Erythroblast (primary cell): ENCODE data around the gene ABCD1.

Source experiments
- DNase-seq, 2 experiments: peaks; one replicate each; lab custom pipeline; 2025; lab: John Stamatoyannopoulos, UW
- GATA1 ChIP-seq: IDR thresholded peaks from 2 replicates; pipeline ENCODE4 v1.6.1; 2011; ENCODE audit warnings: low read depth, mild to moderate bottlenecking, control low read depth, low read length, moderate library complexity
- POLR2A ChIP-seq: IDR thresholded peaks from 2 replicates; pipeline ENCODE4 v1.6.1; 2011; ENCODE audit warnings: mild to moderate bottlenecking, low read length

ABCD1 gene

DNA sequence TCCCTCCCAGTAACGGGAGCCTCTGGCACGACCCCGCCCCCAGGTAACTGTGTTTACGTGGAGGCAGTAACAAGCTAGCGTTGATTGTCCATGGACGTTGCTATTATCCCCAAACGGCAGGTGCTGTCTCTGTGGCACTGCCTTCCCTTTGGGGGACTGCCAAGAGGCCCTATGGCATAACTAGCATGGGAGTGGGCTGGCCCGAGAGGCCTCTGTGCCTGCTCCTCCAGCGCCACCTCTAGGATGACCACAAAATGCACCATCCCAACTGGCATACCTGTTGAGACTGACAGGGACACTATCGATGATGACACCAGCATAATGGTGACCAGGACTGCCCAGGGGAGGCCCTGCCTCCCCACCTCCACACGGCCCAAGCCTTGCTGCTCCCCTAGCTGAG lies 57.7 kb downstream of the ABCD1 start:
- DNase-seq: no peak
- TF ChIP-seq GATA1 (no peak), POLR2A (no peak)

- TF ChIP-seq POLR2A (no peak), GATA1 (no peak)
- DNase-seq: no peak
Measured at GRCh38 chrX:153782871-153783270, 58.2 kb downstream of the ABCD1 start.

GRCh38 chrX:153783378-153784013 lies 58.8 kb downstream of the ABCD1 start:
- DNase-seq: no peak
- TF ChIP-seq GATA1 (no peak), POLR2A (no peak)

GRCh38 chrX:153784325-153784967 lies 59.8 kb downstream of the ABCD1 start:
- no peak for DNase-seq
- TF ChIP-seq POLR2A (no peak), GATA1 (no peak)

DNA sequence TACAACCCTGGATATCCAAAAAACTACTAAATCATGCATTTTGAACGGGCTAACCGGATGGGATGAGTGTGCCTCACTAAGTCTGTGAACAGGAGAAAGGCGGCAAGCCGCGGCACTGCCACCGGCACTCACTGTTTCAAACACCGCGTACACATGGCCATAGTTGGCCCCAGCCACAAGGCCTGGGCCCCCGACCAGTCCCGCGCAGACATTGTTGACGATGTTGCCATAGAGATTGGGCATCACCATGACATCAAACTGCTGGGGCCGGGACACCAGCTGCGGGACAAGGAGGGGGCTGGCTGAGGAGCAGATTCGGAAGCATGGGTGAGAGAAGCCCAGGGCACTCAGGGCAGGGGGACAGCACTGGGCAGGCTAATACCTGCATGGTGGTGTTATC lies 62.0 kb downstream of the ABCD1 start:
- DNase-seq: no peak
- TF ChIP-seq GATA1 (no peak), POLR2A (no peak)

GRCh38 chrX:153789654-153790053 lies 65.0 kb downstream of the ABCD1 start:
- TF ChIP-seq POLR2A: no peak
- no peak for TF ChIP-seq GATA1

DNA sequence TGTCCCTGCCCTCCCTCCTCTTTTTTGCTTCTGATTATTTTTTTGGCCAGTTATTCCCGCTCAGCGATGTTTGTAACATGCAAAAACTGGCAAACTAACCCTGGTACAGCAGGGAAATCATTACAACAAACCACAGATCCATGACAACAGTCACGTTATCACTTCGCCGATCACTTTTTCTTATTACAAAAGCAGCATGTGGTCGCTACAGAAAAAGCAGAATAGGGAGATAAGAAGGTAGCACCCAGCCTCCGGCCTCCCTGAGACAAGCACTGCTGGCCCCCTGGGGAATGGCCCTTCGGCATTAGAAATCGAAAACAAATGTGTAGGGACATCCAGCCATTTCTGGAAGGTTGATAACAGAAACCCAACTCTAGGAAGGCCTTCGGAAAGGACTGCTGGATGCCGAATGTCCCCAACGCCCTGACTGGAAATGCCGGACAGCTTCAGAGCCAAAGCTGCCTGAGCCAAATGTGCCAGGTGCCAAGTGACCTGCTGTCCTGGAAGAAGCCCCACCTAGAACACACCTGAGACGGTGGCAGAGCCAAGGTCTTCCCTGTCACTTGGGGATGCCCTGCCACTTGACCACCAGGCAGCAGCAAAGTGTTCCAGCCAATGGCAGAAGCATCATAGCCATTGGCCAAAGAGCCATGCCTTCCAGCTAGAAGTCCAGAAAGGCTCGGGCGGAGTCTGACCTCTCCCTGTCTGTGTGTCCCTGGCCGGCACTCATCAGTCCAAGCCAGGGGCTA lies 66.6 kb downstream of the ABCD1 start:
- TF ChIP-seq GATA1 (no peak), POLR2A (no peak)
- peak; percentile 17 to 54 for DNase-seq

More at GRCh38 chrX:153789654-153790053, 65.0 kb downstream of the ABCD1 start:
- no peak for DNase-seq

- DNase-seq: no peak
- TF ChIP-seq POLR2A (no peak), GATA1 (no peak)
Measured at GRCh38 chrX:153792368-153792767, 67.7 kb downstream of the ABCD1 start.

DNA sequence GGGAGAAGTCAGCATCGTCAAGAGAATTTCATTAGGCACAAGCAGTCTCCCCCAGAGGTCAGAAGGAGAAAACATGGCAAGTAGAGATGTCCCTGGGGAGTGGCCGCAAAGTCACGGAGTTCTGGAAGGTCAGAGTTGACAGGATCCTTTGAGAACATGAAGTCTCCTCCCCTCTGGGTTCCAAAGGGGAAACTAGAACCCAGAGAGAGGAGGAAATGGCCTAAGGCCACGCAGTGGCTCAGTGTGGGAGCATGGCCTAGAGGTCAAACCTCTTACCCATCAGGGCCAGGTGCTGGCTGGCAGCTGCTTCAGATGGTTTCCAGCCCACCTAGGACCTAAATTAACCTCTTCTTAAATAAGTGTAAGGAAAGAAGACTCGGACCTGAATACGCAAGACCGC lies 68.6 kb downstream of the ABCD1 start:
- TF ChIP-seq GATA1: no peak
- no peak for TF ChIP-seq POLR2A
- peak in 1 of 2 experiments; percentile 22 for DNase-seq
